RWPE1 (cell line): ENCODE measurements around the gene ADAM22.

Experiments used
- CTCF ChIA-PET: fragments of 350-600 bp; sonication (Branson Sonifier 250); formaldehyde crosslinking; extraction: SDS; loops from one replicate; lab custom pipeline; 2021; lab: Yijun Ruan, JAX
- POLR2A ChIA-PET: fragments of 400-600 bp; formaldehyde crosslinking; extraction: SDS; loops from one replicate; lab custom pipeline; 2020; ENCODE audit warnings: antibody characterized with exemption; ENCODE audit not compliant: low non-redundant PET; lab: Yijun Ruan, JAX
- DNase-seq: peaks from one replicate; pipeline ENCODE4 v3.0.0; 2012; ENCODE audit warnings: low spot score
- H3K27ac ChIP-seq: fragments of 450-650 bp; 2 replicates; pipeline ENCODE4 v1.5.1; 2017
- TF ChIP-seq, protein P1 (sequence below): fragments of 450-650 bp; conservative IDR thresholded peaks from 2 replicates; pipeline ENCODE4 v1.5.1; 2017; ENCODE audit warnings: low read depth, mild to moderate bottlenecking

ADAM22 gene

GRCh38 chr7:88208521-88208920 is 274.5 kb downstream of the ADAM22 start:
- no peak overlapping the region for H3K27ac ChIP-seq
- DNase-seq, result no peak
- ChIA-PET CTCF (interaction anchor here (0.7 kb wide), 1 partner anchor 331 kb away, joined by 3 read pairs; no protein-coding TSS in a partner anchor), POLR2A (interaction anchor here (0.7 kb wide), 1 partner anchor 10 kb away, joined by 5 read pairs; no protein-coding TSS in a partner anchor)
- TF ChIP-seq, protein P1, sequence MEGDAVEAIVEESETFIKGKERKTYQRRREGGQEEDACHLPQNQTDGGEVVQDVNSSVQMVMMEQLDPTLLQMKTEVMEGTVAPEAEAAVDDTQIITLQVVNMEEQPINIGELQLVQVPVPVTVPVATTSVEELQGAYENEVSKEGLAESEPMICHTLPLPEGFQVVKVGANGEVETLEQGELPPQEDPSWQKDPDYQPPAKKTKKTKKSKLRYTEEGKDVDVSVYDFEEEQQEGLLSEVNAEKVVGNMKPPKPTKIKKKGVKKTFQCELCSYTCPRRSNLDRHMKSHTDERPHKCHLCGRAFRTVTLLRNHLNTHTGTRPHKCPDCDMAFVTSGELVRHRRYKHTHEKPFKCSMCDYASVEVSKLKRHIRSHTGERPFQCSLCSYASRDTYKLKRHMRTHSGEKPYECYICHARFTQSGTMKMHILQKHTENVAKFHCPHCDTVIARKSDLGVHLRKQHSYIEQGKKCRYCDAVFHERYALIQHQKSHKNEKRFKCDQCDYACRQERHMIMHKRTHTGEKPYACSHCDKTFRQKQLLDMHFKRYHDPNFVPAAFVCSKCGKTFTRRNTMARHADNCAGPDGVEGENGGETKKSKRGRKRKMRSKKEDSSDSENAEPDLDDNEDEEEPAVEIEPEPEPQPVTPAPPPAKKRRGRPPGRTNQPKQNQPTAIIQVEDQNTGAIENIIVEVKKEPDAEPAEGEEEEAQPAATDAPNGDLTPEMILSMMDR, result no peak

- ChIA-PET POLR2A (interaction anchor here (0.7 kb wide), 1 partner anchor 7 kb away, joined by 3 read pairs; the partner anchor contains the start of gene SRI), CTCF (no interaction called here)
- H3K27ac ChIP-seq, result no peak overlapping the region
- no peak for DNase-seq
- TF ChIP-seq, protein P1, result no peak
Observed at GRCh38 chr7:88212918-88213317, 278.9 kb downstream of the ADAM22 start.

DNA sequence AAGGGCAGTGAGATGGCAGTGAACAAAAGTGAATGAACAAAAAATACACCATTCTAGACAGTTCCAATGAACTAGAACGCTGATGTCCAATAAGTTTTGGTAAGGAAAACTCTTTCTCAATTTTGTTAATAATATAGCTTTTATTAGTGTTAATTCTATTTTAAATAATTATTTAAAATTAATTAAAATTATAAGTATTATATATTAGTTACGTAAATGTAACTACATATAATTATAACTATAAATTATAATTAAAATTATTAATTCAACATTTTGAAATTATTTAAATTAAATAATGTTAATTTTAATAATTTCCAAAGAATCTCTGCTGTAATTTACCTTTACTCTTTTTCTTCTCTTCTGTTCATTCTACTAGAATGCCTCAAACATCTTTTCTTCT is 280.4 kb downstream of the ADAM22 start:
- H3K27ac ChIP-seq, result no peak overlapping the region
- DNase-seq, result no peak
- CTCF ChIA-PET, result no interaction called here
- POLR2A ChIA-PET, result no interaction called here
- TF ChIP-seq, protein P1, result no peak

- TF ChIP-seq, protein P1, result no peak
- DNase-seq, result no peak
- CTCF ChIA-PET, result no interaction called here
- no peak overlapping the region for H3K27ac ChIP-seq
- POLR2A ChIA-PET, result interaction anchor here (1.0 kb wide), 1 partner anchor 12 kb away, joined by 3 read pairs; no protein-coding TSS in a partner anchor
Observed at GRCh38 chr7:88215295-88215694, 281.2 kb downstream of the ADAM22 start.

DNA sequence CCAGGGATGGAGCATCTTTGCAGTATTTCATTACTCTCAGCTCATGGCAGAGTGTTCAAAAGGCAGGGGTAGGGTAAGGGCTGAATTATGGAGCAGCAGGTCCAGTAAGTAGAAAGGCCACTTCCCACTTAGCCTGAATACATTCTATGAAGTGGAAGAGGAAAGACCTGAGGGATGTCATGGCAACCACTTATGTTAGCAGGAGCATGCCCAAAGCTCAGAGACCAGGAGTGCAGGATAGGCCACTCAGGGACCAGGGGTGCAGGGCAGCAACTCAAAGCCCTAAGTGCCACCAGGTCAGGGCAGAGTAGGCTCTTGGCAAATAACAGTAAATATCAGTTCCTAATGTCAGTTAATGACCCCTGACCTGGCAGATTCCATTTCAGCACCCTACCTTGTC is 282.2 kb downstream of the ADAM22 start:
- ChIA-PET CTCF (no interaction called here), POLR2A (interaction anchor here (1.0 kb wide), 1 partner anchor 13 kb away, joined by 3 read pairs; no protein-coding TSS in a partner anchor)
- no peak for DNase-seq
- TF ChIP-seq, protein P1, result no peak
- no peak overlapping the region for H3K27ac ChIP-seq

- POLR2A ChIA-PET, result interaction anchor here (0.6 kb wide), 1 partner anchor 10 kb away, joined by 5 read pairs; no protein-coding TSS in a partner anchor
- H3K27ac ChIP-seq, result no peak overlapping the region
- no peak for DNase-seq
- TF ChIP-seq, protein P1, result no peak
- CTCF ChIA-PET, result interaction anchor here (0.5 kb wide), 1 partner anchor 560 kb away, joined by 5 read pairs; no protein-coding TSS in a partner anchor
Observed at GRCh38 chr7:88217675-88218428, 283.8 kb downstream of the ADAM22 start.
